Gastrocnemius medialis (tissue), 4 donors: ENCODE results near the gene KAZALD1.
A peak's percentile ranks its signal among the peaks of the same experiment; 100 is the strongest.

Experiments used
- CTCF ChIP-seq, 5 experiments: fragments of 450-650 bp in 3 of 5; fragments of 200-600 bp in 2 of 5; sonication (generic) in 2 of 5; IDR thresholded peaks in 4 of 5; conservative IDR thresholded peaks in 1 of 5; 1 replicate in 4 of 5; 2 replicates in 1 of 5; pipeline ENCODE4 v1.5.1; 2016 to 2019; ENCODE audit warnings: antibody characterized with exemption in 5 of 5, mild to moderate bottlenecking in 3 of 5, moderate library complexity in 3 of 5
- POLR2A ChIP-seq, 2 donors: fragments of 450-650 bp; IDR thresholded peaks; one replicate each; pipeline ENCODE4 v1.6.1; 2017; ENCODE audit warnings: antibody characterized with exemption in 2 of 2, mild to moderate bottlenecking in 2 of 2, moderate library complexity in 2 of 2

GRCh38 chr10:101095550-101096213 lies 33.9 kb downstream of the KAZALD1 start:
- TF ChIP-seq POLR2A (IDR thresholded peaks at IDR 0.05): no peak
- TF ChIP-seq CTCF (IDR thresholded peaks at IDR 0.05 in 4 of 5, conservative IDR thresholded peaks at IDR 0.05 in 1 of 5): peak; percentile 55 to 77 (median 69)
